GM19455 (cell line): ENCODE results near the gene CD48.
"Not testable (repeated sequence)": the region's sequence is repeated elsewhere in the genome, so short reads cannot be mapped to it uniquely, and the experiment has no call there.

Experiments used
- ATAC-seq: cut with Tn5 transposase; IDR thresholded peaks from one replicate; pipeline ENCODE4 v1.9.1; 2021; ENCODE audit not compliant: unreplicated experiment

The CD48 gene

DNA sequence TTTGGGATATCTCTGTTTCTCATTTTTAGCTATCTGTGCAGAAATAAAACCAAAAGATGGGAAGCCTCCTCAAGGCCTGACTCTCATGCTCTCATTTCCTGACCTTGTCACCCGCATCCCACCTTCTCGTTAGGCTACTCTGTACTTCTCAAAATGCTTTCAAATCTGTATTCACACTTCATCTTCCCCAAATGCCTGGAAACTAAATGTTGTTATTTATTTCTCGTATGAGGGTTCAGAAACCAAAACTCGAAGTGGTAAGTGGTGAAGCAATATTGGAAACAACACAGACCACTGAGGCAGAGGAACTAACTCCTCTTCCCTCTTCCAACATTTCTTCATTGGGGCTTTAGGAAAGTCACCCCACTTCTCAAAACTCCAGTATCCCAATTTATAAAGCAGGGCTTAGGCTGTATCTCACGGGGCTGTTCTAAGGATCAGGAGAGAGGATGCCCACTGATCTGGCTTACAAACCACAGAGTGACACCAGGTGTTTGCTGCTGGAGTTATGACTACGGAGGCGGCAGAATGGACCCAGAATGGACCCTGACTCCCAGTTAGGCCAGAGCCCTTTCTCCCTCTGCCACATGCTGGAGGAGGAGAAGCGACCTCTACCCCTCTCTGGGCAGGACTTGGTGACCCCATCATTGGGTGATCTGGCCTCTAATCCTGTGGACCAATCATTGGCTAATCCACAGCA is 31.0 kb upstream of the CD48 start:
- ATAC-seq, result no peak

- no peak for ATAC-seq
Measured at GRCh38 chr1:160741612-160742348, 30.2 kb upstream of the CD48 start.

DNA sequence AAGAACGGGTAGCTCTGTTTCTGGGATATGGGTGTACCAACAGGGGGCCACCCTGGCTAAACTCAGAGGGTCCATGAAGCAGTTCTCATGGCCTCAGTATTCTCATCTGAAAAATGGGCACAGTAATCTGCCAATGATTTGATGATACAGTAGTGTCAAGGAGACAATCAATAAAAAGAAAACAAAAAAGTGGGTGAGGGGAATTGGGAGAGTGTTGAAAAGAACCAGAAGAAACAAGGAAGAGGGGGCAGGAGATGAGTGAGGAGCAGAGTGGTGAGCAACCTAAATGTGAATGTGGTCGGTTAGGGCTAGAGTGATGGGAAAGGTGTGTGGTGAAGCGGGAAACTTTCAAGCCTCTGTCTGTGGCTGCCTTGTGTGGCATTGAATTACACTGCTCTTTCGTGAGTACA is 29.5 kb upstream of the CD48 start:
- no peak for ATAC-seq

GRCh38 chr1:160740133-160740688 is 28.6 kb upstream of the CD48 start:
- ATAC-seq, result no peak

DNA sequence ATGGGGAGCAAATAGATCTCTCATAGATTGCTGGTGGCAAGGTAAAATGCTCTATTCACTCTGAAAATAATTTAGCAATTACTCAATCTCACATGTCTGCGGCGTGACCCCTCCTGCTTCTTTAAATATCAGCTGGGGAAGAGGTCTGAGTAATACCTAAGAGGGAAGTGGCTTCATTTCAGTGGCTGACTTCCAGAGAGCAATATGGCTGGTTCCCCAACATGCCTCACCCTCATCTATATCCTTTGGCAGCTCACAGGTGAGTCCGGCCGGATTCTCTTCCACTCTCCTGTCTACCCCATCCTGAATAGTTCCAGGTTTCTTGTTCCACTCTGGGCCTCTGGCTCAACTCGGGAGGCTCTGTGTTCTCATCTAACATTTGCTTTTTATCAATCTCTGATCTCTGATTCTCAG is 27.5 kb upstream of the CD48 start, which contains the start of gene SLAMF7:
TSS of gene SLAMF7 (plus strand) at position 150 of the 414 bp plus-strand sequence. CDS start at position 205, 55 bp downstream.
- peak; percentile 61 for ATAC-seq

DNA sequence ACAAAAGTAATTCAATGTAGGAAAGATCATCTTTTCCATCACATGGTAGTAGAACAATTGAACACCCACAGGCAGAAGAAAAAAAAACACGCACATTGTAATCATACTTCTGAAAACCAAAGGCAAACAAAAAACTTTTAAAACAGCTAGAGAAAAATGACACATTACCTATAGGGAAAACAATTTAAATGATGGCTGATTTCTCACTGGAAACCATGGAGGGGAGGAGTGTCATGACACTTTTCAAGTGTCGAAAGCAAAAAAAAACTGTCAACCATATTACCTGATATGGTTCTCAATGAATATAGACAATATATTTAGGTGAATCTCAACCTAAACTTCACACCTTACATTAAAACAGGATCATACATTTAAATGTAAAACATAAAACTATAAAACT is 26.6 kb upstream of the CD48 start:
- ATAC-seq, result no peak

DNA sequence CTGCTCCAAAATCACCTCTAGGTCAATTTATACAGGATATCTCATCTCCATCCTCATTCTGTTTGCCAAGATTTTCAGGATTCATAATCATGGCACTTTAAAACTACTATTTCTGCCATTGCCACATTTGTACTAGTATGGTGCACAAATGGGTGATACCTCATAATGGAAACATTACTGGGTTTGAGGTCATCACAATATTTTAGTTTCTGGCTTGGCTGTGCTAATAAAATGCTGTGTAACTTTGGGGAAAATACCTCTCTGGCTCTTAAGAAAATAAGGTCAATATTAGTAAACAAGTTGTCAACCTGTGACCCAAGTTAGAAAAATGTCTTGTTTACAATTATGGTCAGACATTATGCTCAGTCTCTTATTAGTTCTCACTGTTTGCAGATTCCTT is 22.7 kb upstream of the CD48 start:
- ATAC-seq, result no peak

GRCh38 chr1:160733898-160734297 is 22.3 kb upstream of the CD48 start:
- ATAC-seq, result no peak

GRCh38 chr1:160731990-160732389 is 20.4 kb upstream of the CD48 start:
- no peak for ATAC-seq

DNA sequence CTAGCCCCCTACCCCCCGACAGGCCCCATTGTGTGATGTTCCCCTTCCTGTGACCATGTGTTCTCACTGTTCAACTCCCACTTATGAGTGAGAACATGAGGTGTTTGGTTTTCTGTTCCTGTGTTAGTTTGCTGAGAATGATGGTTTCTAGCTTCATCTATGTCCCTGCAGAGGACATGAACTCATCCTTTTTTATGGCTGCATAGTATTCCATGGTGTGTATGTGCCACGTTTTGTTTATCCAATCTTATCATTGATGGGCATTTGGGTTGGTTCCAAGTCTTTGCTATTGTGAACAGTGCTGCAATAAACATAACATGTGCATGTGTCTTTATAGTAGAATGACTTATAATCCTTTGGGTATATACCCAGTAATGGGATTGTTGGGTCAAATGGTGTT is 19.9 kb upstream of the CD48 start:
- ATAC-seq, result not testable (repeated sequence)

DNA sequence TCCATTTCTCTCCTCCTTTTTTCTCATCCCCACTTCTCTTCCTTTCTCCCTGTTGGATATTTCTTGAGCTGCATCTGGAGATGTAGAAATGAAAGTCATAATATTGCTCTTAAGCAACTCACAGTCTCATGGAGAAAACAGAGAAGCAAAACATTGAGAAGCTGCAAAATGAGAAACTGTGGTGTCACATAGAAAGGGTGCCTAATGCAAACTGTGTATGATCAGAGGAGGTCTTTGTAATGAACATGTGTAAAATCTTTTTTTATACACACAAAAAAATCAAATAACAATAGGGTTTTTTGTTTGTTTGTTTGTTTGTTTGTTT is 15.7 kb upstream of the CD48 start:
- no peak for ATAC-seq

DNA sequence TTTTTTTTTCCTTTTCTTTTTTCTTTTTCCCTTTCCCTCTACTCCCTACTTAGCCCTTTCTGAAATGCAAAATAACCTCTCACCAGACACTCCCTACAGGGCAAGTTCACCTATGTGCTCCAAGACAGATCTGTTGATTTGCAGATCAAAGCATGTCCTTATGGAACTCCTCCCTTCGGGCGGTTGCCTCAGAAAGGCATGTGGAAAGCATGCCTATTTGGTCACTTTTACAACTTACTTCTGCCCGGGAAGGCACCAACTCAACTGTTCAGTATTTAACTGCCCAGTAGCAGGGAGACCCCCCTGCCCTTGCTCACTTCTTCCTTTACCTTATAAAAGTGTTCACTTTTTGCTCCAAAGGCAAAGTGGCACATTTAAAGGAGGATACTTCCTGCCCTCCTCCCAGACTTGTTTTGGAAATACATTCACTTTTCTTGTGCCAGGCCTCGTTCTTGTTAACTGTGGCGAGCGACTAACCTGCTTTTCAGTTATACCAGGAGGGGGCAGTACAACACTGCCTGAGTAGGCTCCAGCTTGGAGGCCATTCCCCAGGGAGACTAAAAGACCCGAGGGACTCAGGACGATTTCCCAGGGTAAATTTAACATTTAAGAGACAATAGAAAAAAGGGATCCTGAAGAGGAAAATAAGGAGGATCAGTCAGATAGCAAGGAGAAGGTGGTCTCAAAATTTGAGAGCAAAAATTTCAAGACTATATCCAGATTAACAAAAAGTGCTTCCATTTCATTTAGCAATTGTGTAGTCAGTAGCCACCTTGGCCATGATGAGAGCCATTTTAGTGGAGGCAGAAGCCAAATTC is 15.1 kb upstream of the CD48 start:
- ATAC-seq, result peak; percentile 68

GRCh38 chr1:160726114-160726497 is 14.5 kb upstream of the CD48 start:
- peak; percentile 23 for ATAC-seq

- no peak for ATAC-seq
Measured at GRCh38 chr1:160724465-160725242, 13.0 kb upstream of the CD48 start.

DNA sequence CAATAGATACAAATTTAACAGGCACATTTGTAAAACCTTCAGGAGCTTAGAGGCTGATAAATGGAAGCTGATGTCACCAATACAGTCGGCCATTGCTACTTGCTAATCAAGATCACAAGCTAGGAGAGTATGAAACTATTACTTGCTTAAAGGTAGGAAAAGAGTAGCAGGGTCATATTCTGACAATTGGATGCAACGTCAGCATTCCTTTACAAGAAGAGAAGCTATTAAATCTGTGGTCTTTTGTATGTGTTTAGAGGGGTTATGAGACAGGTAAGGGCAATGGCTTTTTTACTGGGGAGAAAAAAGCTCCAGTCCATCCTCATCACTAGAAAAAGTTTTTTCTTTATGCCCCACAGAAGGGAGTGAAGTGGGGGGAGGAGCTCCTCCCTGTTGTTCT is 11.7 kb upstream of the CD48 start:
- ATAC-seq, result no peak

GRCh38 chr1:160722726-160723125 is 11.1 kb upstream of the CD48 start:
- no peak for ATAC-seq

GRCh38 chr1:160721473-160721872 is 9.9 kb upstream of the CD48 start:
- no peak for ATAC-seq

- ATAC-seq, result no peak
Measured at GRCh38 chr1:160720356-160721085, 8.9 kb upstream of the CD48 start.

DNA sequence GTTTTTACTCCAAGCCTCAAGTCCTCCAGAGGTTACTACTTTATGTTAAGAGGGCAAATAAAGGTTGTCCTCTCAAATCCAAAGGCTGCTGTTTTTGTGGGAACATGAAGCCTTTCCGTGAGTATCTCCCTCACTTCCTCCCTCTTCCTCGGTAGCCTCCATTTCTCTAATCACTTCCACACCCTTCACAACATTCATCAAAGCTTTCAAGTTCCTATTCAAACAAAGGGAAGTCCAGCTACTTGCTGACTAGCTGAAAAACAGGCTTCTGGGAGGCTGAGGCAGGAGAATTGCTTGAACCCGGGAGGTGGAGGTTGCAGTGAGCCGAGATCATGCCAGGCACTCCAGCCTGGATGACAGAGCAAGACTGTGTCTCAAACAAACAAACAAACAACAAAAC is 6.6 kb upstream of the CD48 start:
- no peak for ATAC-seq

DNA sequence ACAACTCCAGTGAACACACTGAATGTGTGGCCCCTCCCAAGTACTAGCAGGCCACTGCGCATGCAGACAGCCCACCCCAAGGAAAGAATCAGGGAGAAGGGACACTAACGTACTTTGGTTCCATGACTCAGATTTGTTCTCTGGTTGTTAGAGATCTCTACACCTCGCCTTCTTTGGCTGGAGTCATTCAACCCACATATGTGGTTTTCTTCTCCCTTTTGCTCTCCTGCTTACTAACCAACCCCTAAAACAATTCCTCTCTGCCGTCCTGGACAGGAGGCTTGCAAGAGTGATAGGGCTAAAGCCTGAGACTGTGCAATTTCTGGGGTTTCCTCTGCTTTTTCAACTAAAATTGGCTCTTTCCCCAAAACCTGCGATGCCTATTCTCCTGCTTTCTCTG is 5.7 kb upstream of the CD48 start:
- no peak for ATAC-seq
